ENCODE measurements around the gene PDSS2. TPM values are rescaled to one million over a fixed set of nuclear protein-coding genes. Genes with fewer than 3 reads are reported as not detected.
A peak's percentile ranks its signal among the peaks of the same experiment; 100 is the strongest.

PDSS2 gene
- polyA plus RNA-seq, 1 donor (not counting 4 experiments of a cell fraction or from before 2014, with no cell fraction given): 12.5 TPM

DNA sequence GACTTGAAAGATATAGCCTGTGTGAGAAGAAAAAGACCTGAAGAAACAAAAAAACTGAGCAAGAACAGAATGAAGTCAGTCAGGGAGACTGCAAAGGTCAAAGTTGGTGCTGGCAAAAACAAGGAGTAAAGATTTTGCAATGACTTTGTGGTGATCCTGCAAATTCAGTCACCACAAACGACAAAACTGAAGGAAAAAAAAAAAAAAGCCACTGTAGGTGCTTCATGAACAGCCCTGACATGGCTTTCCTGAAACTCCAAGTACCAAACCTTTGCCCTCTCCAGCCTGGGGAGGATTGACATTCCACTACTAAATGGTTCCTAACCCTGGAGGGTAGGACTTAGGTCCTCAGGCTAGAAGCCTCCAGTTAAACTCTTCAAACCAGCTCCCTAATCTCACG, 229.3 kb downstream of the PDSS2 start:
- Histone ChIP-seq H3K27me3 (ENCODE audit: control insufficient read depth, extremely low read depth, insufficient read depth, low read length) (no peaks in the 10 kb centered on the region), H2AFZ (ENCODE audit: control insufficient read depth, low read length) (no peak overlapping the region), H3K36me3 (ENCODE audit: control insufficient read depth in 2 of 2, extremely low read depth in 1 of 2, insufficient read depth in 2 of 2, low read length in 2 of 2) (no peaks in the 10 kb centered on the region), H3K27ac (ENCODE audit: control insufficient read depth, insufficient read depth, low read length) (no peak overlapping the region), H3K9me1 (ENCODE audit: control insufficient read depth, extremely low read depth, insufficient read depth, low read length) (no peaks in the 10 kb centered on the region), H3K9ac (ENCODE audit: control insufficient read depth, extremely low read depth, insufficient read depth, low read length) (no peak overlapping the region), H3K4me3 (ENCODE audit: control insufficient read depth in 2 of 3, extremely low read depth in 1 of 3, insufficient read depth in 2 of 3, low read depth in 1 of 3, low read length in 3 of 3) (no peak overlapping the region), H3K4me2 (ENCODE audit: control insufficient read depth, extremely low read depth, insufficient read depth, low read depth, low read length) (no peak overlapping the region), H3K9me3 (ENCODE audit: control insufficient read depth, low read depth, low read length) (no peaks in the 10 kb centered on the region), H3K4me1 (ENCODE audit: control insufficient read depth, extremely low read depth, insufficient read depth, low read length) (peaks cover 4% of the 10 kb centered on the region), H3K79me2 (ENCODE audit: control insufficient read depth, insufficient read depth, low read length) (no peaks in the 10 kb centered on the region), H4K20me1 (ENCODE audit: control insufficient read depth, extremely low read depth, insufficient read depth, low read length) (no peaks in the 10 kb centered on the region)
- DNase-seq (ENCODE audit: low read depth, low spot score) (no peak), FAIRE-seq (peak; percentile 51)
- no peak for TF ChIP-seq EZH2 (IDR thresholded peaks at IDR 0.05; ENCODE audit: low read length)
- TF ChIP-seq, protein P1, sequence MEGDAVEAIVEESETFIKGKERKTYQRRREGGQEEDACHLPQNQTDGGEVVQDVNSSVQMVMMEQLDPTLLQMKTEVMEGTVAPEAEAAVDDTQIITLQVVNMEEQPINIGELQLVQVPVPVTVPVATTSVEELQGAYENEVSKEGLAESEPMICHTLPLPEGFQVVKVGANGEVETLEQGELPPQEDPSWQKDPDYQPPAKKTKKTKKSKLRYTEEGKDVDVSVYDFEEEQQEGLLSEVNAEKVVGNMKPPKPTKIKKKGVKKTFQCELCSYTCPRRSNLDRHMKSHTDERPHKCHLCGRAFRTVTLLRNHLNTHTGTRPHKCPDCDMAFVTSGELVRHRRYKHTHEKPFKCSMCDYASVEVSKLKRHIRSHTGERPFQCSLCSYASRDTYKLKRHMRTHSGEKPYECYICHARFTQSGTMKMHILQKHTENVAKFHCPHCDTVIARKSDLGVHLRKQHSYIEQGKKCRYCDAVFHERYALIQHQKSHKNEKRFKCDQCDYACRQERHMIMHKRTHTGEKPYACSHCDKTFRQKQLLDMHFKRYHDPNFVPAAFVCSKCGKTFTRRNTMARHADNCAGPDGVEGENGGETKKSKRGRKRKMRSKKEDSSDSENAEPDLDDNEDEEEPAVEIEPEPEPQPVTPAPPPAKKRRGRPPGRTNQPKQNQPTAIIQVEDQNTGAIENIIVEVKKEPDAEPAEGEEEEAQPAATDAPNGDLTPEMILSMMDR (optimal IDR thresholded peaks at IDR 0.05 in 1 of 3, IDR thresholded peaks at IDR 0.05 in 1 of 3, conservative IDR thresholded peaks at IDR 0.05 in 1 of 3; ENCODE audit: extremely low read depth in 1 of 3, insufficient read depth in 2 of 3, low read length in 3 of 3): no peak
- dilution Hi-C loops (cut with MboI; ENCODE audit: extremely low pct_ligation_motif_present, low sequenced_read_pairs): no loop called here

GRCh38 chr6:107228754-107229153, 230.6 kb downstream of the PDSS2 start:
- H3K4me3 ChIP-seq (ENCODE audit: control insufficient read depth in 2 of 3, extremely low read depth in 1 of 3, insufficient read depth in 2 of 3, low read depth in 1 of 3, low read length in 3 of 3): no peak overlapping the region
- dilution Hi-C loops (cut with MboI; ENCODE audit: extremely low pct_ligation_motif_present, low sequenced_read_pairs): no loop called here
- TF ChIP-seq, protein P1 (optimal IDR thresholded peaks at IDR 0.05 in 1 of 3, IDR thresholded peaks at IDR 0.05 in 1 of 3, conservative IDR thresholded peaks at IDR 0.05 in 1 of 3; ENCODE audit: extremely low read depth in 1 of 3, insufficient read depth in 2 of 3, low read length in 3 of 3): no peak
- TF ChIP-seq EZH2 (IDR thresholded peaks at IDR 0.05; ENCODE audit: low read length): no peak
- no peaks in the 10 kb centered on the region for H3K36me3 ChIP-seq (ENCODE audit: control insufficient read depth in 2 of 2, extremely low read depth in 1 of 2, insufficient read depth in 2 of 2, low read length in 2 of 2)
- no peak for DNase-seq (ENCODE audit: low read depth, low spot score)
- no peaks in the 10 kb centered on the region for H3K9me1 ChIP-seq (ENCODE audit: control insufficient read depth, extremely low read depth, insufficient read depth, low read length)
- H4K20me1 ChIP-seq (ENCODE audit: control insufficient read depth, extremely low read depth, insufficient read depth, low read length): no peaks in the 10 kb centered on the region
- no peaks in the 10 kb centered on the region for H3K27me3 ChIP-seq (ENCODE audit: control insufficient read depth, extremely low read depth, insufficient read depth, low read length)
- no peaks in the 10 kb centered on the region for H3K79me2 ChIP-seq (ENCODE audit: control insufficient read depth, insufficient read depth, low read length)
- FAIRE-seq: no peak
- H3K4me2 ChIP-seq (ENCODE audit: control insufficient read depth, extremely low read depth, insufficient read depth, low read depth, low read length): no peak overlapping the region
- peaks cover 4% of the 10 kb centered on the region for H3K4me1 ChIP-seq (ENCODE audit: control insufficient read depth, extremely low read depth, insufficient read depth, low read length)
- no peaks in the 10 kb centered on the region for H3K9me3 ChIP-seq (ENCODE audit: control insufficient read depth, low read depth, low read length)
- H3K27ac ChIP-seq (ENCODE audit: control insufficient read depth, insufficient read depth, low read length): no peak overlapping the region
- no peak overlapping the region for H3K9ac ChIP-seq (ENCODE audit: control insufficient read depth, extremely low read depth, insufficient read depth, low read length)
- no peak overlapping the region for H2AFZ ChIP-seq (ENCODE audit: control insufficient read depth, low read length)

Measured in keratinocyte (primary cell).